Loucy (cell line): Measurements from ENCODE around the gene HSPA4L.

ENCODE experiments used
- H2AFZ ChIP-seq: fragments of 200-600 bp; sonication (generic); 2 replicates; pipeline ENCODE4 v1.6.0; 2016; ENCODE audit warnings: antibody characterized with exemption, mild to moderate bottlenecking, low read length, moderate library complexity
- H3F3A ChIP-seq: fragments of 200-600 bp; 2 replicates; pipeline ENCODE4 v1.6.0; 2016; ENCODE audit warnings: antibody characterized with exemption, low read depth, mild to moderate bottlenecking
- H3K27me3 ChIP-seq: fragments of 200-600 bp; sonication (generic); 2 replicates; pipeline ENCODE4 v1.6.1; 2014; ENCODE audit warnings: low read length, mild to moderate bottlenecking; ENCODE audit not compliant: insufficient read depth, poor library complexity, severe bottlenecking
- H3K36me3 ChIP-seq: fragments of 200-600 bp; sonication (generic); 2 replicates; pipeline ENCODE4 v1.6.1; 2016; ENCODE audit warnings: low read length; ENCODE audit not compliant: insufficient read depth
- H3K4me1 ChIP-seq: fragments of 200-600 bp; sonication (generic); 2 replicates; pipeline ENCODE4 v1.5.1; 2014; ENCODE audit warnings: low read length, mild to moderate bottlenecking; ENCODE audit not compliant: insufficient read depth, poor library complexity, severe bottlenecking
- H3K4me2 ChIP-seq: fragments of 200-600 bp; sonication (generic); 2 replicates; pipeline ENCODE4 v1.6.0; 2014; ENCODE audit warnings: antibody characterized with exemption, low read length, low read depth, mild to moderate bottlenecking; ENCODE audit not compliant: poor library complexity, severe bottlenecking
- H3K4me3 ChIP-seq: fragments of 200-600 bp; sonication (generic); 2 replicates; pipeline ENCODE4 v1.5.1; 2014; ENCODE audit warnings: low read length, mild to moderate bottlenecking, mixed read lengths; ENCODE audit not compliant: poor library complexity, severe bottlenecking
- H3K79me2 ChIP-seq: fragments of 200-600 bp; sonication (generic); 2 replicates; pipeline ENCODE4 v1.6.1; 2014; ENCODE audit warnings: low read length; ENCODE audit not compliant: insufficient read depth
- H3K9ac ChIP-seq: fragments of 200-600 bp; sonication (generic); 2 replicates; pipeline ENCODE4 v1.6.0; 2014; ENCODE audit warnings: mild to moderate bottlenecking, low read depth, low read length, moderate library complexity; ENCODE audit not compliant: poor library complexity, severe bottlenecking
- H3K9me2 ChIP-seq: fragments of 200-600 bp; sonication (generic); replicated peaks from 2 replicates; pipeline ENCODE4 v1.6.1; 2016; ENCODE audit warnings: low read depth, low read length, mixed read lengths
- H3K9me3 ChIP-seq: fragments of 200-600 bp; sonication (generic); 2 replicates; pipeline ENCODE4 v1.6.1; 2014; ENCODE audit warnings: mild to moderate bottlenecking, antibody characterized with exemption, low read length, low read depth; ENCODE audit not compliant: insufficient read depth
- H4K20me1 ChIP-seq: fragments of 200-600 bp; sonication (generic); 2 replicates; pipeline ENCODE4 v1.6.0; 2014; ENCODE audit warnings: antibody characterized with exemption, low read length, mild to moderate bottlenecking; ENCODE audit not compliant: insufficient read depth, poor library complexity, severe bottlenecking
- EZH2phosphoT487 ChIP-seq: fragments of 200-600 bp; IDR thresholded peaks from 2 replicates; pipeline ENCODE4 v1.6.1; 2018; ENCODE audit warnings: antibody characterized with exemption, mild to moderate bottlenecking, moderate library complexity, borderline replicate concordance
- TF ChIP-seq, protein P1 (sequence below): fragments of 200-600 bp; sonication (generic); conservative IDR thresholded peaks from 2 replicates; pipeline ENCODE4 v1.5.1; 2014; ENCODE audit warnings: mild to moderate bottlenecking, antibody characterized with exemption, low read length

The HSPA4L gene

DNA sequence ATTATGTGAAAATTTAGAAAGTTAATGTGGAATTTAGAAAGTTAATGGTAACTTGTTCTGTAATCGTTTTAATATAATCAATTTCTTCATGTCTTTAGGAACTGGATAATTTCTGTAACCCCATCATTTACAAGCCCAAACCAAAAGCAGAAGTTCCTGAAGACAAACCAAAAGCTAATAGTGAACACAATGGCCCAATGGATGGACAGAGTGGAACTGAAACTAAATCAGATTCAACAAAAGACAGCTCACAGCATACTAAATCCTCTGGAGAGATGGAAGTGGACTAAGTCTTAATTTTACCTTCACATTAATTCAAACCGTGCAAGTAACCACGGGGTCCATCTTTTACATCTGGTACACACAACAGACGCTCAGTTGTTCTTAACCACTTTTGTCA lies 50.5 kb downstream of the HSPA4L start:
- Histone ChIP-seq H3K4me3 (no peak overlapping the region), H3K79me2 (no peaks in the 10 kb centered on the region), H3K9ac (no peak overlapping the region), H4K20me1 (no peaks in the 10 kb centered on the region), H3K4me2 (no peak overlapping the region), H2AFZ (no peak overlapping the region), H3K27me3 (no peaks in the 10 kb centered on the region), H3K36me3 (no peaks in the 10 kb centered on the region), H3K9me2 (no peaks in the 10 kb centered on the region), H3K4me1 (no peaks in the 10 kb centered on the region), H3K9me3 (no peaks in the 10 kb centered on the region), H3F3A (no peaks in the 10 kb centered on the region)
- TF ChIP-seq, protein P1, sequence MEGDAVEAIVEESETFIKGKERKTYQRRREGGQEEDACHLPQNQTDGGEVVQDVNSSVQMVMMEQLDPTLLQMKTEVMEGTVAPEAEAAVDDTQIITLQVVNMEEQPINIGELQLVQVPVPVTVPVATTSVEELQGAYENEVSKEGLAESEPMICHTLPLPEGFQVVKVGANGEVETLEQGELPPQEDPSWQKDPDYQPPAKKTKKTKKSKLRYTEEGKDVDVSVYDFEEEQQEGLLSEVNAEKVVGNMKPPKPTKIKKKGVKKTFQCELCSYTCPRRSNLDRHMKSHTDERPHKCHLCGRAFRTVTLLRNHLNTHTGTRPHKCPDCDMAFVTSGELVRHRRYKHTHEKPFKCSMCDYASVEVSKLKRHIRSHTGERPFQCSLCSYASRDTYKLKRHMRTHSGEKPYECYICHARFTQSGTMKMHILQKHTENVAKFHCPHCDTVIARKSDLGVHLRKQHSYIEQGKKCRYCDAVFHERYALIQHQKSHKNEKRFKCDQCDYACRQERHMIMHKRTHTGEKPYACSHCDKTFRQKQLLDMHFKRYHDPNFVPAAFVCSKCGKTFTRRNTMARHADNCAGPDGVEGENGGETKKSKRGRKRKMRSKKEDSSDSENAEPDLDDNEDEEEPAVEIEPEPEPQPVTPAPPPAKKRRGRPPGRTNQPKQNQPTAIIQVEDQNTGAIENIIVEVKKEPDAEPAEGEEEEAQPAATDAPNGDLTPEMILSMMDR, result no peak
- no peak for TF ChIP-seq EZH2phosphoT487

DNA sequence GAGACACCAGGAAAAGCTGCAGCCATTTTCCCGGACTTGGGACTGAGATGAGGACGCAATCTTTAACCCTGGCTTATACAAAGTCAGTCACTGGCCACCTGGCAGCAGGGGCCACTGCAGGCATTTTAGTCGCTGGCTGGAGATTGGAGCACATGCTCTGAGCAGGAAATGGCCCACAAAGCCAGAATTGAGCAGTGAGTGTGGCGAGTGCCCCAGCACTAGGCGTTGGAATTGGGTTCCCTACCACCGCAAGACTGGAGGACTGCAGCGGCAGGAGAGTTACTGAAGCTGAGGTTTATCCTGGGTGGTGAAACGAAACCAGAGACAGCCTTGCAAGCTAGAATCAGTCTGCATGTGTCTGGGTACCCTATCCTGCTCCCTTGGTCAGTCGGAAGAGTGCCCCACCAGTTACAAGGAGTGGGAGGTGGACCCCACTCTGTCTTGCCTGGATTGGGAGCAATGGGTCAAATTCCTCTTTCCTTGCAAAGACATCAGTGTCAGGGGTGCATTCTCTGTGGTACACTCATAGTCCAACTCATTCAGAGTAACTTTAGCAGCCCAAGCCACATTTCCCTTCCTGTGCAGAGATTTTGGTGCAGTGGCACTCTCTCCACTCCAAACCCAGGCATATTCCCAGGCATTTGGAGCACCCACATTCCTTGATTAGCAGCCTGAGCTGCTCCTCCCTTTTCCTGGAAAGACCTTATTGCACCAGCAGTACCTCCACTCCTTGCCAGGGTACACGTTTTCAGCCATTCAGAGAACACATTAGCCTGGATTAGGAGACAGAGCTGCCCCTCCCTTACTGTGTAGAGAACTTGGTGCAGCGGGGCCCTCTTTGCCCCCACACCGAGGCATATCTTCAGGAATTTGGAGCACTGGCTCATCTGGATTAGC lies 61.8 kb downstream of the HSPA4L start:
- H4K20me1 ChIP-seq, result no peaks in the 10 kb centered on the region
- TF ChIP-seq, protein P1, result no peak
- no peak for TF ChIP-seq EZH2phosphoT487
- H3K4me3 ChIP-seq, result no peak overlapping the region
- H3K36me3 ChIP-seq, result no peaks in the 10 kb centered on the region
- H3K4me2 ChIP-seq, result no peak overlapping the region
- H3F3A ChIP-seq, result no peaks in the 10 kb centered on the region
- H3K79me2 ChIP-seq, result no peaks in the 10 kb centered on the region
- H3K27me3 ChIP-seq, result no peaks in the 10 kb centered on the region
- H2AFZ ChIP-seq, result no peak overlapping the region
- no peaks in the 10 kb centered on the region for H3K9me2 ChIP-seq
- no peaks in the 10 kb centered on the region for H3K4me1 ChIP-seq
- no peaks in the 10 kb centered on the region for H3K9me3 ChIP-seq
- no peak overlapping the region for H3K9ac ChIP-seq

DNA sequence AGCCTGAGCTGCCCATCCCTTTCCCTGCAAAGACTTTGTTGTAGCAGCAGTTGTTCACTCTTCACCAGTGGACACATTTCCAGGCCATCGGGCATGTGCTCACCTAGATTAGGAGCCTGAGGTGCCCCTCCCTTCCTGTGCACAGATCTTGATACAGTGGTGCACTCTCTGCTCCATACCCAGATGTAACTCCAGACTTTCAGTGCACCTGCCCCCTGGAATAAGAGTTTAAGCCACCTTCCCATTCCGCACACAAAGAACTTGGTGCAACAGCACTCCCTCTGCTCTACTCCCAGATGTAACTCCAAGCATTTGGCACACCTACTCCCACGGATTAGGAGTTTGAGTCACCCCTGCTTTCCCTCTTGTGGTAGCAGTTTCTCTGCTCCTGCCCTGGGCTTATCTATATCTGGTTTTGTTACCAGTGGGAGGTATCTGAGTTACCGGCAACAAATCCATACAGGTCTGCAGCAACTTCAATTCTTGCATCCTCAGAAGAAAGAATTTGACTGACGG lies 62.5 kb downstream of the HSPA4L start:
- no peaks in the 10 kb centered on the region for H3K79me2 ChIP-seq
- no peaks in the 10 kb centered on the region for H3F3A ChIP-seq
- H3K27me3 ChIP-seq, result no peaks in the 10 kb centered on the region
- no peak overlapping the region for H3K4me3 ChIP-seq
- H3K4me2 ChIP-seq, result no peak overlapping the region
- H4K20me1 ChIP-seq, result no peaks in the 10 kb centered on the region
- no peaks in the 10 kb centered on the region for H3K9me3 ChIP-seq
- no peaks in the 10 kb centered on the region for H3K4me1 ChIP-seq
- H2AFZ ChIP-seq, result no peak overlapping the region
- H3K9me2 ChIP-seq, result no peaks in the 10 kb centered on the region
- no peak for TF ChIP-seq EZH2phosphoT487
- TF ChIP-seq, protein P1, result no peak
- H3K9ac ChIP-seq, result no peak overlapping the region
- H3K36me3 ChIP-seq, result no peaks in the 10 kb centered on the region
